Naive thymus-derived CD4-positive, alpha-beta T cell (primary cell): ENCODE data around the gene PCED1B. TPM values are rescaled to one million over a fixed set of nuclear protein-coding genes. Genes with fewer than 3 reads are reported as not detected.
"Not testable (repeated sequence)": the region's sequence is repeated elsewhere in the genome, so short reads cannot be mapped to it uniquely, and the experiment has no call there.

Source experiments
- ATAC-seq: fragments of 150-1000 bp; cut with Tn5 transposase; 2 replicates; pipeline ENCODE4 v1.10.0; 2021; ENCODE audit warnings: mild to moderate bottlenecking, moderate library complexity
- CTCF ChIA-PET: fragments of 350-600 bp; sonication (Branson Sonifier 250); formaldehyde crosslinking; loops from one replicate; lab custom pipeline; 2021; ENCODE audit warnings: antibody characterized with exemption; lab: Charles Lee
- POLR2A ChIA-PET: fragments of 350-600 bp; sonication (Branson Sonifier 250); formaldehyde crosslinking; loops from one replicate; lab custom pipeline; 2021; ENCODE audit warnings: antibody characterized with exemption, inconsistent platforms; lab: Charles Lee
- DNase-seq, 9 donors: peaks; one replicate each; pipeline versions ENCODE4 v3.0.0 to v3.0.0-alpha.2; 2020 to 2022; ENCODE audit warnings: mixed read lengths in 1 of 9
- H3K27ac ChIP-seq: one replicate; pipeline ENCODE4 v1.7.0; 2013; ENCODE audit warnings: mild to moderate bottlenecking, low read depth, low read length, moderate library complexity
- H3K27me3 ChIP-seq, 2 donors: one replicate each; pipeline ENCODE4 v1.7.0; 2013; ENCODE audit warnings: low read length in 2 of 2, mild to moderate bottlenecking in 2 of 2, moderate library complexity in 2 of 2; ENCODE audit not compliant: control insufficient read depth in 2 of 2, insufficient read depth in 2 of 2
- H3K36me3 ChIP-seq, 3 experiments: 1 replicate in 2 of 3; 2 replicates in 1 of 3; pipeline ENCODE4 v1.7.0; 2013; ENCODE audit warnings: low read length in 3 of 3, mild to moderate bottlenecking in 3 of 3, moderate library complexity in 1 of 3; ENCODE audit not compliant: insufficient read depth in 3 of 3, control insufficient read depth in 2 of 3
- H3K4me1 ChIP-seq, 2 donors: one replicate each; pipeline ENCODE4 v1.7.0; 2013; ENCODE audit warnings: low read length in 2 of 2, mild to moderate bottlenecking in 2 of 2, moderate library complexity in 1 of 2; ENCODE audit not compliant: control insufficient read depth in 2 of 2, insufficient read depth in 2 of 2
- H3K4me3 ChIP-seq: 2 replicates; pipeline ENCODE4 v1.7.0; 2013; ENCODE audit warnings: mild to moderate bottlenecking, low read length
- H3K9me3 ChIP-seq, 3 experiments: 1 replicate in 2 of 3; 2 replicates in 1 of 3; pipeline ENCODE4 v1.7.0; 2013; ENCODE audit warnings: low read length in 3 of 3; ENCODE audit not compliant: control insufficient read depth in 2 of 3
- H3K27ac Mint-ChIP-seq, 9 donors: one replicate each; pipeline ENCODE4 v1.8.0; 2020 to 2022; ENCODE audit warnings: mixed read lengths in 9 of 9, mild to moderate bottlenecking in 8 of 9, moderate library complexity in 5 of 9, inconsistent platforms in 2 of 9
- H3K27me3 Mint-ChIP-seq, 5 donors: one replicate each; pipeline ENCODE4 v1.8.0; 2021 to 2022; ENCODE audit warnings: mixed read lengths in 5 of 5, mild to moderate bottlenecking in 1 of 5
- H3K36me3 Mint-ChIP-seq, 5 donors: one replicate each; pipeline ENCODE4 v1.8.0; 2020 to 2022; ENCODE audit warnings: mixed read lengths in 5 of 5, mild to moderate bottlenecking in 3 of 5, inconsistent platforms in 1 of 5
- H3K4me1 Mint-ChIP-seq, 7 donors: one replicate each; pipeline ENCODE4 v1.8.0; 2020 to 2022; ENCODE audit warnings: mixed read lengths in 7 of 7, mild to moderate bottlenecking in 3 of 7, inconsistent platforms in 1 of 7
- H3K4me3 Mint-ChIP-seq, 10 donors: one replicate each; pipeline ENCODE4 v1.8.0; 2020 to 2022; ENCODE audit warnings: mild to moderate bottlenecking in 10 of 10, mixed read lengths in 10 of 10, moderate library complexity in 6 of 10, inconsistent platforms in 2 of 10
- H3K9me3 Mint-ChIP-seq, 11 donors: one replicate each; pipeline ENCODE4 v1.8.0; 2020 to 2022; ENCODE audit warnings: mixed read lengths in 11 of 11, mild to moderate bottlenecking in 4 of 11, inconsistent platforms in 1 of 11, moderate library complexity in 1 of 11
- intact Hi-C, 2 donors: fragments of 100-400 bp; cut with micrococcal nuclease; formaldehyde crosslinking; loops; one replicate each; pipeline ENCODE4 v1.15.1; 2023
- polyA plus RNA-seq, 2 donors: library from polyadenylated mRNA; unstranded; fragments of 300-500 nt; fragmentation: Illumina TruSeq; gene quantifications; one replicate each; pipeline ENCODE4 v1.2.3, GENCODE V29; 2021
- total RNA-seq, 6 experiments: library from RNA in 5 of 6; stranded (reverse) in 5 of 6; gene quantifications; 1 replicate in 5 of 6; 2 replicates in 1 of 6; pipeline ENCODE4 v1.2.3 and lab custom pipeline; 2021 to 2026

The PCED1B gene
- total and polyA plus RNA-seq, 7 experiments from 2014 or later = 41.4 to 147 (median 94.3) TPM

DNA sequence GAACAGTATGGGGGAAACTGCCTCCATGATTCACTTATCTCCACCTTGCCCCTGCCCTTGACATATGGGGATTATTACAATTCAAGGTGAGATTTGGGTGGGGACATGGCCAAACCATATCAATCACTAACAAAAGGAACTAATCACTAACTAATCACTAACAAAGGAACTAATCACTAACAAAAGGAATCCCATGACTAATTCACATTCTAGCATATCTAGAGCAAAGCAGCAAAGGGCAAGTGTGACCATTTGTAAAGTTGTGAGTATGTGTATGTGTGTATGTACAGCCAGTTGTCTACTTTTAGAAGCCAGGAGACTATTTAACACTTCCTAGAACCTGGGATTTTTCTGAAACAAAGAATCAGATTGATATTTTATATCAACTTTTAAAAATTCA, 30.9 kb upstream of the PCED1B start:
- ChIA-PET POLR2A (interaction anchor here (0.8 kb wide), 1 partner anchor 292 kb away, joined by 3 read pairs; no protein-coding TSS in a partner anchor), CTCF (no interaction called here)
- Histone ChIP-seq H3K27ac (no peak overlapping the region), H3K9me3 (peaks cover 0 to 7% (median 0%) of the 10 kb centered on the region in 3 experiments), H3K27me3 (peaks cover 0 to 3% of the 10 kb centered on the region in 2 donors), H3K4me1 (no peaks in the 10 kb centered on the region), H3K4me3 (no peak overlapping the region), H3K36me3 (no peaks in the 10 kb centered on the region)
- Mint-ChIP-seq H3K27ac (no peak overlapping the region), H3K36me3 (peaks cover 0 to 11% (median 10%) of the 10 kb centered on the region in 5 donors), H3K27me3 (peaks cover 0 to 12% (median 0%) of the 10 kb centered on the region in 5 donors), H3K4me1 (no peaks in the 10 kb centered on the region), H3K9me3 (peaks cover 8 to 38% (median 12%) of the 10 kb centered on the region in 11 donors), H3K4me3 (no peak overlapping the region)
- DNase-seq (no peak), ATAC-seq (no peak)
- intact Hi-C loops = no loop called here

GRCh38 chr12:47051291-47051690, 28.1 kb upstream of the PCED1B start:
- ATAC-seq, H3K9me3 ChIP-seq, H3K4me3 ChIP-seq, H3K4me3 Mint-ChIP-seq, H3K27me3 ChIP-seq, H3K4me1 ChIP-seq, intact Hi-C loops, H3K27ac ChIP-seq, H3K27ac Mint-ChIP-seq, POLR2A ChIA-PET, H3K27me3 Mint-ChIP-seq, H3K4me1 Mint-ChIP-seq, H3K36me3 ChIP-seq, DNase-seq: not testable (repeated sequence)
- CTCF ChIA-PET = interaction anchor here (0.6 kb wide), 1 partner anchor 19 kb away, joined by 3 read pairs; no protein-coding TSS in a partner anchor
- peaks cover 0 to 12% (median 10%) of the 10 kb centered on the region in 5 donors for H3K36me3 Mint-ChIP-seq
- peaks cover 10 to 44% (median 13%) of the 10 kb centered on the region in 11 donors for H3K9me3 Mint-ChIP-seq

- intact Hi-C loops = no loop called here
- ATAC-seq = no peak
- Mint-ChIP-seq H3K27ac (no peak overlapping the region), H3K4me3 (no peak overlapping the region), H3K36me3 (peaks cover 0 to 15% (median 10%) of the 10 kb centered on the region in 5 donors), H3K9me3 (peaks cover 11 to 48% (median 17%) of the 10 kb centered on the region in 11 donors), H3K27me3 (peaks cover 0 to 3% (median 0%) of the 10 kb centered on the region in 5 donors), H3K4me1 (peaks cover 0 to 1% (median 0%) of the 10 kb centered on the region in 7 donors)
- Histone ChIP-seq H3K36me3 (no peaks in the 10 kb centered on the region), H3K27me3 (no peaks in the 10 kb centered on the region), H3K4me1 (no peaks in the 10 kb centered on the region), H3K4me3 (no peak overlapping the region), H3K9me3 (peaks cover 0 to 7% (median 0%) of the 10 kb centered on the region in 3 experiments), H3K27ac (no peak overlapping the region)
- ChIA-PET POLR2A (interaction anchor here (0.6 kb wide), 1 partner anchor 10 kb away, joined by 3 read pairs; no protein-coding TSS in a partner anchor), CTCF (no interaction called here)
- DNase-seq = no peak
These were observed 27.1 kb upstream of the PCED1B start for GRCh38 chr12:47052274-47052673.

DNA sequence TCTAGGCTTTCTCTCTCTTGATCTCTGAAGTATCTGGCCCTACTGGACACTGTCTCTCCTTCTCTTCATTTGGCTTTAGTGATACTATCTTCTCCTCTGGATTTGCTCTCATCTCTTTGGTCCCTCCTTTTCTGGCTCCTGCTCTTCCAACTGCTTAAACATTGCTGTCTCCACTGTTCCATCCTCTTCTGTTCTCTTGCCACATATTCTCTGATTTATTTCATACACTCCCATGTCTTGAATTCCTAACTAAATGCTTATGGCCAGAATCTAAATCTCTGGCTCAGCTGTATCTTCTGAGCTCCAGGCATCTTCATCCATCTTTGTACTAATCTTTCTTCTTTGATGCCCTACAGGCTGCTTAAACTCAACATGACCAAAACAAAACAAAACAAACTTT, 25.5 kb upstream of the PCED1B start:
- intact Hi-C loops = no loop called here
- no peak overlapping the region for H3K27ac ChIP-seq
- H3K27me3 ChIP-seq = no peaks in the 10 kb centered on the region
- peaks cover 0 to 1% (median 0%) of the 10 kb centered on the region in 7 donors for H3K4me1 Mint-ChIP-seq
- no peak overlapping the region for H3K4me3 Mint-ChIP-seq
- H3K4me1 ChIP-seq = no peaks in the 10 kb centered on the region
- peaks cover 0 to 7% (median 0%) of the 10 kb centered on the region in 3 experiments for H3K9me3 ChIP-seq
- ATAC-seq = no peak
- ChIA-PET CTCF (no interaction called here), POLR2A (interaction anchor here (0.5 to 1.4 kb wide), 2 partner anchors 18 to 350 kb away, joined by 3 read pairs; no protein-coding TSS in a partner anchor)
- H3K27ac Mint-ChIP-seq = no peak overlapping the region
- H3K36me3 ChIP-seq = no peaks in the 10 kb centered on the region
- H3K4me3 ChIP-seq = no peak overlapping the region
- no peak for DNase-seq
- H3K36me3 Mint-ChIP-seq = peaks cover 0 to 15% (median 10%) of the 10 kb centered on the region in 5 donors
- H3K9me3 Mint-ChIP-seq = peaks cover 10 to 44% (median 19%) of the 10 kb centered on the region in 11 donors
- H3K27me3 Mint-ChIP-seq = peaks cover 0 to 3% (median 0%) of the 10 kb centered on the region in 5 donors

DNA sequence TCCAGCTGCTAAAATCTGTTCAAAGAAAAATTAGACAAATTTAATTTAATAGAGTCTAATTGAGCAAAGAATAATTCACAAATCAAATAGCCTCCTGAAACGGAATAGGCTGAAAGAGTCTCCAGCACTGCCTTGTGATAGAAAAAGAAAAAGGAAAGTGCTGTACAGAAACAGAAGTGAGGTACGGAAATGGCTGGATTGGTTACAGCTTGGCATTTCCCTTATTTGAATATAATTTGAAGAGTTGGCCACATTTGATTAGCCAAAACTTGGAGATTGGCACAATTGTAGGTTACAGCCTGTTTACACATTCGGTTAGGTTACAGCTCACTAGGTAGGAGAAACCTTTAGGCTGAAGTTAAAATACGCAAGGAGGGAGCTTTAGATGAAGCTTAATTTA, 24.8 kb upstream of the PCED1B start:
- POLR2A ChIA-PET = interaction anchor here (1.4 kb wide), 1 partner anchor 19 kb away, joined by 3 read pairs; no protein-coding TSS in a partner anchor
- peaks cover 0 to 3% (median 0%) of the 10 kb centered on the region in 5 donors for H3K27me3 Mint-ChIP-seq

DNA sequence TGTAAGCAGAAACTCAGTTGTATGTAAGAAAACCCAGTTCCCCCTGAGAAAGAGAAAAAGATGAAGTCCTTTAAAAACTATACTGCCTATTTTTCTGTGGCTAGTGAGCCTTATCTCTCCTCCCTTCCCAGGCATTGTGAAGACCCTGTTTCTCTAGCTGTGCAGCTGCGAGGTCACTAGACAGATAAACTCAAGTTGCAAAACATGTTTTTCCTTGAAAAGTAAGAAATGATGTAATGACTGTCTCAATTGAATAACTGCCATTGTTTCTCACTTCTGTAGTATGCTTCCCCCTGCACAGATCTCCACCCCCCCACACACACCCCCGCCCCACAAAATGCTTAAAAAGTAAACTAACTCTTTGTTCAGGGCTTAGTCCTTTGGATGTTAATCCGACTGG, 23.6 kb upstream of the PCED1B start:
- H3K4me1 Mint-ChIP-seq, CTCF ChIA-PET, H3K27ac Mint-ChIP-seq: not testable (repeated sequence)

More for the DNA sequence above, 24.8 kb upstream of the PCED1B start:
- Histone ChIP-seq H3K36me3 (no peaks in the 10 kb centered on the region), H3K4me3 (no peak overlapping the region), H3K27ac (no peak overlapping the region), H3K4me1 (no peaks in the 10 kb centered on the region), H3K9me3 (peaks cover 0 to 7% (median 0%) of the 10 kb centered on the region in 3 experiments), H3K27me3 (no peaks in the 10 kb centered on the region)
- CTCF ChIA-PET = interaction anchor here (1.0 kb wide), 1 partner anchor 333 kb away, joined by 3 read pairs; no protein-coding TSS in a partner anchor
- intact Hi-C loops = no loop called here
- peaks cover 0 to 15% (median 10%) of the 10 kb centered on the region in 5 donors for H3K36me3 Mint-ChIP-seq
- no peak overlapping the region for H3K4me3 Mint-ChIP-seq
- H3K4me1 Mint-ChIP-seq = peaks cover 0 to 1% (median 0%) of the 10 kb centered on the region in 7 donors
- peaks cover 10 to 42% (median 19%) of the 10 kb centered on the region in 11 donors for H3K9me3 Mint-ChIP-seq
- no peak for DNase-seq
- H3K27ac Mint-ChIP-seq = no peak overlapping the region
- no peak for ATAC-seq

More for the DNA sequence above, 23.6 kb upstream of the PCED1B start:
- ATAC-seq, DNase-seq, H3K4me3 Mint-ChIP-seq, H3K36me3 ChIP-seq, H3K27me3 ChIP-seq, H3K9me3 ChIP-seq, H3K27ac ChIP-seq, POLR2A ChIA-PET, H3K27me3 Mint-ChIP-seq, H3K4me1 ChIP-seq, H3K4me3 ChIP-seq, intact Hi-C loops: not testable (repeated sequence)
- H3K9me3 Mint-ChIP-seq = peaks cover 10 to 33% (median 19%) of the 10 kb centered on the region in 11 donors
- peaks cover 0 to 15% (median 8%) of the 10 kb centered on the region in 5 donors for H3K36me3 Mint-ChIP-seq
